HG03095 (cell line): ENCODE measurements around the gene BNIPL.

ENCODE experiments used
- ATAC-seq: cut with Tn5 transposase; IDR thresholded peaks from one replicate; pipeline ENCODE4 v1.9.1; 2021; ENCODE audit warnings: moderate library complexity; ENCODE audit not compliant: unreplicated experiment

Gene BNIPL

GRCh38 chr1:151009674-151010345 lies 26.6 kb upstream of the BNIPL start:
- no peak for ATAC-seq

DNA sequence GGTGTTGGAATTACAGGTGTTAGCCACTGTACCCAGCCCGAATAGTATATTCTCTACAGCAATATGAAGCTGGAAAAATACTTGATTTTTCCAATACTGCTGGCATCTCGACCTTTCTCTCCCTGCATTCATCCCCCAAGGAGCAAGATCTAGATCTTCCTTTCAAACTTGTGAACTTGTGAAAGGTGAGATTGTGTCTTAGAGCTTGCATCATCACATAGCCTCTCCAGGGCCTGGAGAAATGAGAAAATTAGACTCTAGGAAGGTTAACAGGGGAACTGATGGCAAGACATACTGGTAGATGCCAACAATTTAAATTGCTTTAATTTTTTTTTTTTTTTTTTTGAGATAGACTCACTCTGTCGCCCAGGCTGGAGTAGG lies 26.1 kb upstream of the BNIPL start:
- ATAC-seq, result no peak

DNA sequence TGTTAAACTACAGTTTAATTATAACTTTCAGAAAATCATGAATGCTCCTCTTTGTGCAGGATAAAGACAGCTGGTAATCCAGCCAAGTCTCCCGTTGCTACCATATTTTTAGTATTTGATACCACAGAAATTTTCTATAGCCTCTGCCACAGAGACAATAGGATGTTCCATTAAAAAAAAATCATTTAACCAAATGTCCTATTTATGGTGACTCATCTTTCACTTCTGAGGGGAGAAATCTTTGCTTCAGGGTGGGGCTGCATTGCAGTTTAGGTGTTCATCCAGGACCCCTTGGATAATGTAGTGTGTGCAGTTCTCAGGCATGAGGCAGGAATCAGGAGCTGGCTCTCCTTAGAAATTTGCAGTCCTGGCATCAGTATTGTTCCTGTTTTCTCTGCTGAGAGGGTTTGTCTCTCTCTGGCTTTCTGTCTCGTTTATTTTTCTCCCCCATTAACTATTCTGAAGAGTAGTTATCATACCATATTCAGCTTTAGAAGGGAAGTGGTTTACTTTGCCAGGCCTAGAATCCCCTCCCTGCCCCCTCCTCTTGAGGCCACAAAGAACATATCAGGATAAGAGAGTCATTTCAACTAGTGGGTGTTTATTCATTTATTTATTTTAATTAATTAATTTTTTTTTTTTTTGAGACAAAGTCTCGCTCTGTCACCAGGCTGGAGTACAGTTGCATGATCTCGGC lies 25.1 kb upstream of the BNIPL start:
- no peak for ATAC-seq

GRCh38 chr1:151012684-151013471 lies 23.5 kb upstream of the BNIPL start:
- ATAC-seq, result no peak

DNA sequence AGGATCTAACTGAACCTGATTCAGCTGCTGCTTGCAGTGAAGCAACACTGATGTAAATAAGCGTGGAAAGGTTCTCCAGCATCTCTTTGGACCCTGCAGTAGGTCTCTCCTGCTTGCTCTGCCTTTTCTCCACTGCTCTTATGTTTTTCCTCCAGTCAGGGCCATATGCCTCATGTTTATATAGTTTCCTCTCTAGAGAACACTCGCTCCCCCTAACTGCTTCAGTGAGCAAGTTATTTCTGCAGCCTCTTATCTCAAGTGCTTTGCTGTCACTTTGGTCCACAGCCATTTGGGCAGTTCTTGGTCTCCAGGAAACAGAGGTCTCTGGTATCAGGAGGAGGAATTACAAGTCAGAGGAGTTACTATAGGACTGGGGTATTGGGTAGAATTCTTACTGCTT lies 22.9 kb upstream of the BNIPL start:
- ATAC-seq, result no peak

DNA sequence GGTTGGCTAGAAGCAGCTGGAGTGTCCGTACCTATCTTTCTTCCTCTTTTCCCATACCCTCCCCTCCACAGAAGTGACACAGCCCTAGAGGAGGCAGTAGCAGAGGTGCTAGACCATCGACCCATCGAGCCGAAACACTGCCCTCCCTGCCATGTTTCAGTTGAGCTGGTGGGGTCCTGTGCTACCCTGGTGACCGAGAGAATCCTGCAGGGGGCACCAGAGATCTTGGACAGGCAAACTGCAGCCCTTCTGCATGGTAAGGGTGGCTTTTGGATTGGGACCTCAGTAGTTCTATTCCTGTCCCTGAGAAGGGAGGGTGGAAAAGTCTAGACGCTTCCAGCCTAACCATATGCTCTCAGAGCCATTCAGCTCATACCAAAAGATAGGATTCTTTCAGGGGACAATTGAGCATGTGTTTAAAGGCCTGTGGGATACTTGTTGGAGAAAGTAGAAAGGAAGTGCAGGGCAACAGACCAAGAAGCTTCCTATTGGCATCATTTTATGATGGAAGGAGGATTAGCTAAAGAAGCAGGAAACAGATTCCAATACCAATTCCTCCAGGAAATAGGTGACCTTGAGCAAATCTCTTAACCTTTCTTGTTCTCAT lies 11.7 kb upstream of the BNIPL start:
- ATAC-seq, result no peak

GRCh38 chr1:151026460-151026859 lies 9.9 kb upstream of the BNIPL start:
- ATAC-seq, result no peak

- ATAC-seq, result no peak
Measured at GRCh38 chr1:151032164-151032563, 4.2 kb upstream of the BNIPL start.

GRCh38 chr1:151035167-151035566 lies 1.2 kb upstream of the BNIPL start:
- ATAC-seq, result no peak

GRCh38 chr1:151037032-151037431 lies 646 bp downstream of the BNIPL start:
- ATAC-seq, result no peak

DNA sequence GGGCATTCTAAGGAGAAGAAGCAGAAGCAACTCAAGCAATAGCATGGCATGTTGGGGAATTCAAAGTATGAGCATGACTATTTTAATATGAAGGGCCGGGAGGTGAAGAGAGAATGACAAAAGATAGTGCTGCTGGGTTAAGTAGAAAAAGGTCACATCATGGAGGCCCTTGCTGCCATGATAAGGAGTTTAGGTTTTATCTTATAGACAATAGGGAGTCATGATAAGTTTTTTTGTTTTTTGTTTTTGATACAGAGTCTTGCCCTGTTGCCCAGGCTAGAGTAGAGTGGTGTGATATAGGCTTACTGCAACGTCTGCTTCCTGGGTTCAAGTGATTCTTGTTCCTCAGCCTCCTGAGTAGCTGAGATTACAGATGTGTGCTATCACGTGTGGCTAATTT lies 3.1 kb downstream of the BNIPL start:
- no peak for ATAC-seq

GRCh38 chr1:151043163-151043562 lies 6.8 kb downstream of the BNIPL start:
- no peak for ATAC-seq

GRCh38 chr1:151047591-151047924 lies 11.2 kb downstream of the BNIPL start, which contains the start of gene C1orf56:
Gene C1orf56 (plus strand): TSS chr1:151047751. CDS start chr1:151047848, 97 bp downstream.
- peak; percentile 54 for ATAC-seq

- ATAC-seq, result peak; percentile 59
Measured at GRCh38 chr1:151047925-151048644, 11.7 kb downstream of the BNIPL start.

DNA sequence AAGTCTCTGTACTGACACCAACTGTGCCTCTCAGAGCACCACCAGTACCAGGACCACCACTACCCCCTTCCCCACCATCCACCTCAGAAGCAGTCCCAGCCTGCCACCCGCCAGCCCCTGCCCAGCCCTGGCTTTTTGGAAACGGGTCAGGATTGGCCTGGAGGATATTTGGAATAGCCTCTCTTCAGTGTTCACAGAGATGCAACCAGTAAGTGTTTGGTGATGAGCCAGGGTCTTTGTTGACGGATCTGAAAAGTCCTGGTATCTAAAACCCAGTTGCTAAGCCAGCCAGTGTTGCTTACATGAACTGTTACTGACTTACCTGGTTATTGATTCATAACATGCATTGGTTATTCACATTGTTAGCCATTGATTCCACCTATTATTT lies 12.3 kb downstream of the BNIPL start:
- ATAC-seq, result no peak

DNA sequence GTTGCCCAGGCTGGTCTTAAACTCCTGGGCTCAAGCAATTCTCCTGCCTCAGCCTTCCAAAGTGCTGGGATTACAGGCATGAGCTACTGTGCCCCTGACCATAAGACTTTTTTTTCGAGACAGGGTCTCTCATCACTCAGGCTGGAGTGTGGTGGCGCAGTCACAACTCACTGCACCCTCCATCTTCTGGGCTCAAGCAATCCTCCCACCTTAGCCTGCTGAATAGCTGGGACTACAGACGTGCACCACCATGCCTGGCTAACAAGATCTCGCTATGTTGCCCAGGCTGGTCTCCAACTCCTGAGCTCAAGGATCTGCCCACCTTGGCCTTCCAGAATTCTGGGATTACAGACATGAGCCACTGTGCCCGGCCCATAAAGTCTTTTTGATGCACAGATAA lies 13.1 kb downstream of the BNIPL start:
- ATAC-seq, result no peak

GRCh38 chr1:151050051-151050688 lies 13.8 kb downstream of the BNIPL start:
- ATAC-seq, result no peak

DNA sequence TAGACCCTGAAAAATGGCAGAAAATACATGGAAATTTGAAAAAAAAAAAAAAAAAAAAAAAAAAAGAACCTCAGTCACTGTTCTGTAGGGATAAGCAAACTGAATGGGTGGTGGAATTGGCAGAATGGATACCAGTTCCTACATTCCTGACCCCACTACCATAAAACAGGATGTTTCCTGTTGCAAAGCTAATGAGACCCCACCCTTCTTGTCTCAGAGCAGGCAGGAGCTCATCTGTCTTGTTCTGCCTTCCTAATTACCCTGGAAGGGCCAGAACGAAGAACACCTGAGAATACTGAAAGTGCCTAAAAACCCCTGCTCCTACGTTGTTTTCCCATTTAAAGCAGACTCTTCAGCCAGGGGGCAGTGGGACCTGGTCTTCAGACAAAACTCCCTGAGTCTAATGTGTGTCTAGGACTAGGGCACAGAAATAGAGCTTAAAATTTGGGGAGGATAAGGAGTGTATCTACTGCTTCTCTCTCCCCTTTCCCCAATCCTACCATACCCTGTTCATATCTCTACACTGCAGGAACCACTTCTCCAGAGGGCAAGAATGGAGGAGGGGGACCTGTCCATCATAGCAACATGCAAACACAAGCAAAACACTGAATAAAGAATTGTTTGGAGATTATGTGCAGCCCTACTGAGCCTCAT lies 15.1 kb downstream of the BNIPL start:
- no peak for ATAC-seq

GRCh38 chr1:151054971-151055547 lies 18.7 kb downstream of the BNIPL start:
- ATAC-seq, result no peak

DNA sequence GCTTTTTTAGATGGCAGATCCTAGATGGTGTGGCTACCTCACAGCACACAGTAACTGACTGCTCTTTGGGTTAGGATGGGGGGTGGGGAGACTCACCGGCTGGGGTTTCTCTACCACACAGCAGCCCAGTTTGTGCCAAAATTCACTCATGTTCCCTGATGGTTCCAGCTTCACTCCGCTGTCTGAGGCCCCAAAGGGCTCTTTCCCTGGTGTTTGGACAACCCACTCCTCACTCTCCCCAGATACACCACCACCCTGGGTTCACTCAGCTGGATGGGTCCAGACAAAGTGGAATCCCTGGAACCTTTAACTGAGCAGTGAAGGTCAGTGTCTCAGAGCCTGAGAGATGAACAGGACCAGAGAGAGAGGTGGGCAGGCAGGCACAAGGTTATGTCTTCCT lies 19.2 kb downstream of the BNIPL start:
- ATAC-seq, result no peak
